ENCODE measurements around the gene YARS1.
"Not testable (repeated sequence)": the region's sequence is repeated elsewhere in the genome, so short reads cannot be mapped to it uniquely, and the experiment has no call there.

The YARS1 gene

DNA sequence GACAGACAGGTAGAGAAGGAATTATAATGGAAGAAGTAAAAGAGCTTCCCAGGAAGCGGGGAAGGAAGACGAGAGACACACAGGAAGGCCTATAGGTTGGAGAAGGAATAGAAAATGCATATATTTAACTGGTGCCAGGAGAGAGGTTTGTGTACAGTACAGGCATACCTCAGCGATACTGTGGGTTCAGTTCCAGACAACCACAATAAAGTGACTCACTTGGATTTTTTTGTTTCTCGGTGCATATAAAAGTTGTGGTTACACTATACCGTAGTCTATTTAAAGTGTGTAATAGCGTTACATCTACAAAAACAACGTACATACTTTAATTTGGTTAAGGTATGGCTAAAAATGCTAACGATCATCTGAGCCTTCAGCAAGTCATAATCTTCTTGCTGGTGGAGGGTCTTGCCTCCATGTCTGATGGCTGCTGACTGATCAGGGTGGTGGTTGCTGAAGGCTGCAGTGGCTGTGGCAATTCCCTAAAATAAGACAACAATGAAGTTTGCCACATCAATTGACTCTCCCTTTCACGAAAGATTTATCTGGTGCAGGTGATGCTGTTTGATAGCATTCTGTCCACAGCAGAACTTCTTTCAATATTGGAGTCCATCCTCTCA is 16.0 kb downstream of the YARS1 start:
- no peak for DNase-seq (ENCODE audit: insufficient read length, low spot score)
- TF ChIP-seq, protein P1, sequence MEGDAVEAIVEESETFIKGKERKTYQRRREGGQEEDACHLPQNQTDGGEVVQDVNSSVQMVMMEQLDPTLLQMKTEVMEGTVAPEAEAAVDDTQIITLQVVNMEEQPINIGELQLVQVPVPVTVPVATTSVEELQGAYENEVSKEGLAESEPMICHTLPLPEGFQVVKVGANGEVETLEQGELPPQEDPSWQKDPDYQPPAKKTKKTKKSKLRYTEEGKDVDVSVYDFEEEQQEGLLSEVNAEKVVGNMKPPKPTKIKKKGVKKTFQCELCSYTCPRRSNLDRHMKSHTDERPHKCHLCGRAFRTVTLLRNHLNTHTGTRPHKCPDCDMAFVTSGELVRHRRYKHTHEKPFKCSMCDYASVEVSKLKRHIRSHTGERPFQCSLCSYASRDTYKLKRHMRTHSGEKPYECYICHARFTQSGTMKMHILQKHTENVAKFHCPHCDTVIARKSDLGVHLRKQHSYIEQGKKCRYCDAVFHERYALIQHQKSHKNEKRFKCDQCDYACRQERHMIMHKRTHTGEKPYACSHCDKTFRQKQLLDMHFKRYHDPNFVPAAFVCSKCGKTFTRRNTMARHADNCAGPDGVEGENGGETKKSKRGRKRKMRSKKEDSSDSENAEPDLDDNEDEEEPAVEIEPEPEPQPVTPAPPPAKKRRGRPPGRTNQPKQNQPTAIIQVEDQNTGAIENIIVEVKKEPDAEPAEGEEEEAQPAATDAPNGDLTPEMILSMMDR (IDR thresholded peaks at IDR 0.05; ENCODE audit: insufficient read depth, missing control alignments) = no peak
- FAIRE-seq = no peak

GRCh38 chr1:32798679-32799416 is 18.3 kb downstream of the YARS1 start:
- TF ChIP-seq, protein P1 (IDR thresholded peaks at IDR 0.05; ENCODE audit: insufficient read depth, missing control alignments) = no peak
- no peak for FAIRE-seq
- no peak for DNase-seq (ENCODE audit: insufficient read length, low spot score)

DNA sequence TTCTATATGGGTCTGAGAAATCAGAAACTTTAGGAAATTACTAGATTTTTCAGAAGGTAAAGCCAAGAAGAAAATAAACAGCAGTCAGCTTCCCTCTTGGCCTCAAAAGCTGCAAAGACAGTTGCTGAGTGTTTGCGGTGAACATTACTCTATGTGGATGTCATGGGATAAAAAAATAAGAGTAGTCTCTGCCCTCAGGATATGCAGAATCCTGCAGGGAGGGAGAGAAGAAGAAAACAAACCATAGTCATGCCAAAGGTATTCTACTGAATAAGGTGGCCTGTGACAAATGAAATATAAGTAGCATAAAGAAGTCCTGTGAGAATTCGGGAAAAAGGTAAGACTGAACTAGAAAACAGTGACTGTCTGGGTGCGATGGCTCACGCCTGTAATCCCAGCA is 19.0 kb downstream of the YARS1 start:
- TF ChIP-seq, protein P1 (IDR thresholded peaks at IDR 0.05; ENCODE audit: insufficient read depth, missing control alignments) = no peak
- FAIRE-seq (no peak), DNase-seq (ENCODE audit: insufficient read length, low spot score) (no peak)

- no peak for DNase-seq (ENCODE audit: insufficient read length, low spot score)
- TF ChIP-seq, protein P1 (IDR thresholded peaks at IDR 0.05; ENCODE audit: insufficient read depth, missing control alignments) = no peak
- FAIRE-seq = no peak
These were observed 19.7 kb downstream of the YARS1 start for GRCh38 chr1:32797456-32797855.

GRCh38 chr1:32795763-32796162 is 21.4 kb downstream of the YARS1 start:
- DNase-seq (ENCODE audit: insufficient read length, low spot score); FAIRE-seq: not testable (repeated sequence)

DNA sequence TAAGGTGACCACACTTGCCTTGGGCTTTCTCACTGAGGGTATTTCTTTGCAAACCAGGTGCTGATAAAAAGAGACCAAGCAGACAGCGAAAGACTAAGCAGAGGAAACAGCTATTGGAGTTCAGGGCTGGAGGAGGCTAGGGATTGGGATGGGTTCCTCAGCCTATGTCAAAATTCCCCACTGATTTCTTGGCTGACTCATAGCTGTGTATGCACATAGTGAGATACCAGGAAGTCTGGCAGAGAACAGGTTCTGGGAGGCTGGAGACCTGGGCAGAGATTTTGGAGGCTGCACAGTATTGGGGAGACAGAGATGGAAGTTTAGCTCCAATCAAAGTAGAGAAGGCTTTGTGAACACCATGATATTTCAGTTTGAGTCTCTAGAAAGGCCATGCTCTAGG is 25.3 kb downstream of the YARS1 start:
- DNase-seq (ENCODE audit: insufficient read length, low spot score) = no peak
- no peak for FAIRE-seq
- TF ChIP-seq, protein P1 (IDR thresholded peaks at IDR 0.05; ENCODE audit: insufficient read depth, missing control alignments) = no peak

DNA sequence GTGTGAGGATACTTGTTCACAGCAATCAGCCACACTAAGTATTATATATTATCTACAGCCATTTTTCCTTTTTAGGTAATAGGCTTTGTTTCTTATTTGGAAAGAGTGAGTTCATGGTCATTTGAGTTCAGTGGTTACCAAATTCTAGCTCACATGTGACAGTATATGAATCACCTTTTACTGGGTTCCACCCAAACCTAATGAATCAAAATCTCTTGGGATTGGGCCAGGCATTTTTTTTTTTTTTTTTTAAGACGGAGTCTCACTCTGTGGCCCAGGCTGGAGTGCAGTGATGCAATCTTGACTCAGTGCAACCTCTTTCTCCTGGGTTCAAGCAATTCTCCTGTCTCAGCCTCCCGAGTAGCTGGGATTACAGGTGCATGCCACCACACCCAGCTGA is 27.8 kb downstream of the YARS1 start:
- FAIRE-seq; DNase-seq (ENCODE audit: insufficient read length, low spot score): not testable (repeated sequence)

GRCh38 chr1:32786856-32787255 is 30.3 kb downstream of the YARS1 start:
- TF ChIP-seq, protein P1 (IDR thresholded peaks at IDR 0.05; ENCODE audit: insufficient read depth, missing control alignments) = peak; percentile 6
- no peak for FAIRE-seq
- DNase-seq (ENCODE audit: insufficient read length, low spot score) = no peak

Measured in D721Med (cell line).